Measurements from ENCODE around the gene RRP8. TPM values are rescaled to one million over a fixed set of nuclear protein-coding genes. Genes with fewer than 3 reads are reported as not detected.

RRP8 gene
- total RNA-seq, 1 experiment from 2014 or later: 22.2 TPM

DNA sequence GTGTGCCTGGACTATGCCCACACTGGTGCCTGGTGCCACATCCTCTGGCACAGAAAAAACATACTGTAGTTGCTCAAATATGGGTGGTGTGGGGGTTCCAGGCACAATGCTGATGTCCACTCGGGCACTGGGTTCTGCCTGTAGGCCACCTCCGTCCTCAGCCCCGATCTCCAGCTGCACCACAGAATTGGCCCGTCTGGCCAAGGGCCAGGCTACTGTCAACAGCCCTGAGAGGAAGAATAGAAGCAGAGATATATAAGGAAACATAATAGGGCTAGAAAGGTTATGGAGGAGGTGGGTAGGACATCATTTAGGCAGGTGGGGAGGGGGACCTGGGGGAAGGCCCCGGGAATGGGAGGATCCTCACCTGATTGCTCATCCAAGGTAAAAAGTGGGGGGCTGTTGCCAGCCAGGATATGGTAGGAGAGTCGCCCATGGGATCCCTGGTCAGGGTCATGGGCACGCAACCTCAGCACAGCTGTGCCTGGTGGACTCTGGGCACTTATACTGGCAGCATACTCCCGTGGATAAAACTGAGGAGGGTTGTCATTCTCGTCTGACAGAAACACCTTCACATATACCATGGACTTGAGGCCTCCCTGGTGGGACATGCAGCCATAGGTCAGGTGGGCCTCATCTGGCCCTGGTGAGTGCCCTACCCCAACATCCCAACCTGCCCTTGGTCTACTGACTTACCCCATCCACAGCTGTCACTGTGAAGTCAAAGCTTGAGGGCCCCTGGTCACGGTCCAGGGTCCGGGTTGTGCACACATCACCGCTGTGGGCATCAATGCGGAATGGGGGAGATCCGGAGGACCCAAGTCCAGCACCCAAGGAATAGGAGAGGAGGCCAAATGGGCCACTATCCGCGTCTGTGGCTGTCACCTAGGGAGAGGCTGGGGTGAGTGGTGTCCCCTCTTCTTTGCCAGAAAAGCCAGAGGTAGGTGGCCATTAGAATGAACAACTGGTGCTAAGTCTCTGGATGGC is 30.3 kb upstream of the RRP8 start:
- in situ Hi-C loops (cut with HindIII; ENCODE audit: low sequenced_read_pairs): no loop called here
- no peak for DNase-seq (ENCODE audit: low spot score)

GRCh38 chr11:6632116-6633073 is 29.0 kb upstream of the RRP8 start:
- in situ Hi-C loops (cut with HindIII; ENCODE audit: low sequenced_read_pairs): no loop called here
- no peak for DNase-seq (ENCODE audit: low spot score)

GRCh38 chr11:6631361-6631890 is 28.0 kb upstream of the RRP8 start:
- DNase-seq (ENCODE audit: low spot score): no peak
- in situ Hi-C loops (cut with HindIII; ENCODE audit: low sequenced_read_pairs): no loop called here

DNA sequence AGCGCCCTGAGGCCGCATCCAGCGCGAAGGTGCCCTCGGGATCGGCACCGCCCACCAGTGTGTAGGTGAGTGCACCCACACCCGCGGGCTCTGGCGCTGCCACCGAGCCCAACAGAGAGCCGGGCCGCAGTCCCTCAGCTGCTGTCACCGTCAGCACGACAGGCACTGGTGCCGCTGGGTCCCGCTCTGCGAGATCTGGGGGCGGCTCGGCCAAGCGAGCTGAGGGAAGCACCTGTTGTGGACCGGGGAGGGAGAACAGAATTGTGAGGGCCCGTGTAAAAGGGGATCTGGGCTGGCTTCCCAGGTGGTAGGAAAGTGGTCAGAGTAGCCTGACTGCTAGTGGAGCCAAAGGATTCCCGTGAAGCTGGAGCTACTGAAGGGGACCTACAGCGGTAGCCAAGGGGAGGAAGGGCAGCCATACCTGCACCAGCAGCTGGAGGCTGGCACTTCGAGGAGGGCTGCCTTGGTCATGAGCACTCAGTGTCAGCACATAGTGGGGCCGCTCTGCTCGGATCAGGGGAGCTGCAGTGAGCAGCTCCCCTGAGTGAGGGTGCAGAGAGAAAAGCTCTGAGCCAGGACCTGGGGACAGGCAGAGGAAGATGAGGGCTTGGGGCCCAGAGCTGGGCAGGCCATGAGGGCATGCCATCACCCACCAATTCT is 27.3 kb upstream of the RRP8 start:
- in situ Hi-C loops (cut with HindIII; ENCODE audit: low sequenced_read_pairs): no loop called here

GRCh38 chr11:6629892-6630631 is 26.6 kb upstream of the RRP8 start:
- DNase-seq (ENCODE audit: low spot score): no peak
- in situ Hi-C loops (cut with HindIII; ENCODE audit: low sequenced_read_pairs): no loop called here

More for the DNA sequence above, 27.3 kb upstream of the RRP8 start:
- DNase-seq (ENCODE audit: low spot score): no peak

DNA sequence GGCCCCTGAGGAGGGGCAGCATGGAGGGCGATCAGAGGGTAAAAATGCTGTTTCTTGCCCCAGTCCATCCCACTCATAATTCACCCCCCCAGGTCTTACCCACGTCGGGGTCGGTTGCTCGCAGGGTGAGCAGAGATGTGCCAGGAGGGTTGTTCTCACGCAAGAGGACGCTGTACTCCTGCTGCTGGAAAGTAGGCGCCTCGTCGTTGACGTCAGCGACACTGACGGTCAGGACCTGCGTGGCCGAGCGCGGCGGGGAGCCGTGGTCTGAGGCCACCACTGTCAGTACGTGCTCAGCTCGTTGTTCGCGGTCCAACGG is 26.1 kb upstream of the RRP8 start:
- DNase-seq (ENCODE audit: low spot score): no peak
- in situ Hi-C loops (cut with HindIII; ENCODE audit: low sequenced_read_pairs): no loop called here

DNA sequence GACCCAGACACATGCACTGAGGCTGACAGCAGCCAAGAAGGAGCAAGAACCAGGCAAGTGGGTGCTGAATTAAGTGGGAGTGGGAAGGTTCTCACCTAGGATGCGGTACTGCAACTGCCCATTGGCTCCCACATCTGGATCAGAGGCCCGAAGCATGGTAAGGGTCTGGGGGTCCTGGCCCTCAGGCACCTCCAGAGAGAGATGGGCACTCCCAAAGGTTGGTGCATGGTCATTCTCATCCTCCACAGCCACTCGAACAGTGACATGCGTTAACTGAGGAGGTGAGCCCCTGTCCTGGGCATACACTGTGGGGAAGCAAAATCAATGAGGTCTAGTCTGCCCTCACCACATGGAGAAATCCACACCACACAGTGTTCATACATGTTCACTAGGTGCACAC is 25.1 kb upstream of the RRP8 start:
- in situ Hi-C loops (cut with HindIII; ENCODE audit: low sequenced_read_pairs): no loop called here

DNA sequence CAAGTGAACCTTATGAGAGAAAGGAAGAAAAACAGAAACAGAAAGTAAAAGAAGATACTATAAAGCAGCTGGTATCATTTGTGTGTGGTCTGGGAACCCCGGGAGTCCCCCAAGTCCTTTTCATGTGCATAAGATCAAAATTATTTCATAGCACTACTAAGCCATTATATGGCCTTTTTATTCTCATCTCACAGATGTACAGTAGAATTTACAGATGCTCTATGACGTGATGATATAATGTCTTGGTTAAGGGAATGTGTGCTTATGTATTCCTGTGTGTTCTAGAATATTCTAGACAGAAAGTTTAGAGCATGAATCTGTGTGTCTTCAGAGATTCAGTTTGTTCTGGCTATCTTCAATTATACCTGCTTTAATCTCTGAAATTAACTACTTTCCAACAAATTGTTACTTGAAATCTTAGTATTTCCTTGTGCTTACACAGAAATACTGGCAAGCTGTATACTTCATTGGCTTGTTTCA is 24.4 kb upstream of the RRP8 start:
- in situ Hi-C loops (cut with HindIII; ENCODE audit: low sequenced_read_pairs): no loop called here
- no peak for DNase-seq (ENCODE audit: low spot score)

More for the DNA sequence above, 25.1 kb upstream of the RRP8 start:
- DNase-seq (ENCODE audit: low spot score): no peak

GRCh38 chr11:6626971-6627761 is 23.8 kb upstream of the RRP8 start:
- in situ Hi-C loops (cut with HindIII; ENCODE audit: low sequenced_read_pairs): no loop called here
- peak; percentile 64 for DNase-seq (ENCODE audit: low spot score)

DNA sequence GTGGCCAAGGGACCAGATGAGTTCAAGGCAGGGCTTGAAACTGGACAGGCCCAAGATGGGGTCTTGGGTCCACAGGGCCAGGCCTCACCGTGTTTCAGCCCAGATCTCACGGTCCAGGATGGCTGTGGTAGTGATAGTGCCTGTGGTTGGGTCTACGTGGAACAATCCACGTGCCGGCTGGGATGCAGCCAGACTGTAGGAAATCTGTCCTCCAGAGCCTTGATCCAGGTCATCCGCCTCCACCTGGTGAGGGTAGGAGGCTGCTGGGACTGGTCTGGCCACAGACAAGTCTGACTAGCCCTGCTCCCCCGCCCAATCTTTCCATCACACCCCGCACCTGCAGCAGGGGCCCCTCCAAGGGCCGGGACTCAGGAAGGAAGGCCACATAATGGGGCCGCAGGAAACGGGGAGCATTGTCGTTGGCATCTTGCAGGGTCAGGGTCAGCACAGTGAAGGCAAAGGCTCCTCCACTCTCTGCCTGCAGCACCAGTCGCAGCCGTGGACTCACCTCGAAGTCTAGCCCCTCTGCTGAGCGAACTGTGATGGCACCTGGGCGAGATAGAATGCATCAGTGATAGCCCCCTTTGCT is 22.5 kb upstream of the RRP8 start:
- no peak for DNase-seq (ENCODE audit: low spot score)
- in situ Hi-C loops (cut with HindIII; ENCODE audit: low sequenced_read_pairs): no loop called here

GRCh38 chr11:6625156-6625831 is 21.9 kb upstream of the RRP8 start:
- DNase-seq (ENCODE audit: low spot score): no peak
- in situ Hi-C loops (cut with HindIII; ENCODE audit: low sequenced_read_pairs): no loop called here

GRCh38 chr11:6623391-6624363 is 20.3 kb upstream of the RRP8 start:
- in situ Hi-C loops (cut with HindIII; ENCODE audit: low sequenced_read_pairs): no loop called here
- DNase-seq (ENCODE audit: low spot score): no peak

DNA sequence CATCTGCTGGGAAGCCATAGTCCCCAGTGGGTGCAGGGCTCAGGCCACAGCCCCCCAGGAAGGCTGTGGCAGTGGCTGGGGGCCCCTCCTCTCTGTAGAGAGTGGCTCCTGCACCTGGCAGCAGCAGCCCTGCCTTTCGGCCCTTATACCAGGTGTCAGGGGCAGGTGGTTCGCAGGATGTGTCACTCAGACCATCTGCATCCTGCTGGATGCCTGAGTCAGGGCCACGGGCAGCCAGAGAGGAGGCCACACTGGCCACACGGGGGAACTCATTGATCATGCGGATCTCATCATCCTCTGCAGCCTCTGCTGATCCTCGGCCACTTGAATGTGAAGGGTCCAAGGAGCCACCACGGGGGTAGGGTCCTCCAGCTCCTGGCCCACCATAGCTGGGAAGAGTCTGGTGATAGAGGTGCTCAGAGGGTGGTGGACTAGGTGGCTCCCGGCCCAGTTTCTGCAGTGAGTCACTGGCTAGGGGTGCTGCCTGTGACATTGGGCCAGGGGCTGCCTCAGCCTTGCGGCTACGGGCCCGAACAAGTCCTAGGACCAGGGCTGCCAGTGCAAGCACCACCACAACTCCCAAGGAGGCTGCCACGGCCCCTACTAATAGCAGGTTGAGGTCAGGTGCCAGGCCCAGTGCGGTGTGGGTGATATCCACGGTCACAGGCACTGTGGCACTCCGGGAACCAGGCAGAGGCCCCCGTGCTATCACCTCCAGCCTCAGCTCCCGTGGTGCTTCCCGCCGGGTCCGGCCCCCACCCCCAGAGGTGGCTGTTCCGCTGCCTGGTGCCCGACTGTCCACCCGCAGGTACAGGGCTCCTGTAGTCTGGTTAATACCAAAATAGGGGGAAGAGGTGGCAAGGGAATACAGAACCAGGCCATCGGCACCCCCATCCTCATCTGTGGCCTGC is 19.1 kb upstream of the RRP8 start:
- in situ Hi-C loops (cut with HindIII; ENCODE audit: low sequenced_read_pairs): no loop called here
- no peak for DNase-seq (ENCODE audit: low spot score)

DNA sequence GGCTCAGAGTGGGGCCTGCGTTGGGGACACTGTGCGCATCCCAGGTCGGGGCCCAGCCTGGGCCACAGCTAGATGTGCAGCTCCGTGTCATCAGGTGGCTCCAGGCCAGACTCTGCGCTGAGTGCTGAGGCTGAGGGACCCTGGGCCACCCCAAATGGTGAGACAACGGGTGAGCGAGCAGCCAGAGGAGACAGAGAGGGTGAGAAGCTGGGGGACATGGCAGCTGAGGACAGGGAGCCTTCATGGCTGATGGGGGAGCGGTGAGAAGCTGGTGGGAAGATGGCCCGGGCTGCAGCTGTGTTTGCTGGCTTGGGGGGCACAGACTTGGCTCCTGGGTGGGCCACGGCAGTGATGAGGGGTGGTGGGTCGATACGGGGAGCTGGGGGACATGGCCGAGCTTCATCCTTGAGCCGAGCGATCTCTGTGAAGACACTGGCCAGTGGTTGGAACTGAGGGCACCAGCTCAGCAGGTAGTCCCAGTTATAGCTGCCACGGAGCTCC is 18.3 kb upstream of the RRP8 start:
- in situ Hi-C loops (cut with HindIII; ENCODE audit: low sequenced_read_pairs): no loop called here
- no peak for DNase-seq (ENCODE audit: low spot score)

DNA sequence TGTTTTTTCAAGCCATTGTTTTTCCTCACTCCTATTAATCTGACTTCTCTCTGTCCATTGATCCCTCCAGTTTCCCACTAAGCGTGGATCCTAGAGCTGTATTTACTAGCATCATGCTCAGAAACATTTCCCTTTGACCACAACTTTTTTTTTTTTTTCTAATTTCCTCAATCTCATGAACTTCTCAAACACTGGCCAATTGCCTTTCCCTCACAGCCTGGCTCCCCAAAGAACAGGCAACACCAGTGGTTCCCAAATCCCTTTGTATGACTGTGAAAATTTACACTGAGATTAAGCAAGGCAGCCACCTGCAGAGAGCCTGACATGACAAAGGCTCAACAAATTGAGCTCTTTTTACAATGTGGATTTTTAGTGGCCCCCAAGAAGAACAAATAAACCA is 17.2 kb upstream of the RRP8 start:
- no peak for DNase-seq (ENCODE audit: low spot score)
- in situ Hi-C loops (cut with HindIII; ENCODE audit: low sequenced_read_pairs): no loop called here

All from G401 (cell line).